ELR (cell line): ENCODE measurements around the gene CHMP1B.
"Not testable (repeated sequence)": the region's sequence is repeated elsewhere in the genome, so short reads cannot be mapped to it uniquely, and the experiment has no call there.

Experiments used
- DNase-seq: peaks from one replicate; pipeline ENCODE4 v3.0.0-alpha.2; 2015; ENCODE audit warnings: low read depth

The CHMP1B gene

GRCh38 chr18:11871501-11871900 is 20.3 kb downstream of the CHMP1B start:
- DNase-seq, result no peak

GRCh38 chr18:11872479-11873136 is 21.4 kb downstream of the CHMP1B start:
- DNase-seq, result peak; percentile 60

- DNase-seq, result no peak
Observed at GRCh38 chr18:11873670-11874340, 22.6 kb downstream of the CHMP1B start.

GRCh38 chr18:11874676-11875075 is 23.5 kb downstream of the CHMP1B start:
- no peak for DNase-seq

GRCh38 chr18:11877497-11878135 is 26.4 kb downstream of the CHMP1B start:
- DNase-seq, result no peak

GRCh38 chr18:11880586-11881304 is 29.5 kb downstream of the CHMP1B start:
- DNase-seq, result no peak

GRCh38 chr18:11882636-11883035 is 31.4 kb downstream of the CHMP1B start:
- no peak for DNase-seq

- peak; percentile 52 for DNase-seq
Observed at GRCh38 chr18:11883153-11883552, 31.9 kb downstream of the CHMP1B start.

GRCh38 chr18:11884396-11885030 is 33.3 kb downstream of the CHMP1B start:
- no peak for DNase-seq

GRCh38 chr18:11885278-11885947 is 34.2 kb downstream of the CHMP1B start:
- no peak for DNase-seq

- no peak for DNase-seq
Observed at GRCh38 chr18:11886577-11887110, 35.4 kb downstream of the CHMP1B start.

GRCh38 chr18:11887328-11888128 is 36.3 kb downstream of the CHMP1B start:
- DNase-seq, result no peak

- DNase-seq, result no peak
Observed at GRCh38 chr18:11888726-11889125, 37.5 kb downstream of the CHMP1B start.

GRCh38 chr18:11889284-11889683 is 38.1 kb downstream of the CHMP1B start:
- no peak for DNase-seq

- no peak for DNase-seq
Observed at GRCh38 chr18:11891737-11892136, 40.5 kb downstream of the CHMP1B start.

GRCh38 chr18:11892438-11892837 is 41.2 kb downstream of the CHMP1B start:
- not testable (repeated sequence) for DNase-seq

GRCh38 chr18:11897781-11898180 is 46.6 kb downstream of the CHMP1B start:
- no peak for DNase-seq

GRCh38 chr18:11899063-11899462 is 47.9 kb downstream of the CHMP1B start:
- no peak for DNase-seq

GRCh38 chr18:11901826-11902438 is 50.7 kb downstream of the CHMP1B start:
- no peak for DNase-seq
